HCT116 (cell line): ENCODE results near the gene INO80. TPM values are rescaled to one million over a fixed set of nuclear protein-coding genes. Genes with fewer than 3 reads are reported as not detected.

Source experiments
- ATAC-seq: fragments of 200-7000 bp; cut with Tn5 transposase; 2 replicates; pipeline ENCODE4 v1.9.1; 2020; ENCODE audit warnings: mild to moderate bottlenecking, moderate library complexity
- BruUV-seq: library from RNA; stranded (reverse); fragments of 400-500 nt; replicated peaks from 2 replicates; lab custom pipeline; 2021; lab: Mats Ljungman, UMichigan
- CTCF ChIA-PET: fragments of 300-600 bp; sonication (Branson Sonifier 250); formaldehyde crosslinking; loops from one replicate; lab custom pipeline; 2021; ENCODE audit warnings: antibody characterized with exemption; lab: Charles Lee
- POLR2A ChIA-PET: fragments of 300-600, 350-600 bp; sonication (Branson Sonifier 250); formaldehyde crosslinking; loops from one replicate; lab custom pipeline; 2021; ENCODE audit warnings: antibody characterized with exemption; lab: Charles Lee
- RAD21 ChIA-PET, 2 experiments: fragments of 300-600 bp; sonication (Branson Sonifier 250); formaldehyde crosslinking; loops; one replicate each; lab custom pipeline; 2023; ENCODE audit warnings: low total read pairs in 2 of 2; ENCODE audit not compliant: uncharacterized antibody in 2 of 2, unreplicated experiment in 2 of 2, low non-redundant PET in 1 of 2; lab: Charles Lee
- DNase-seq: peaks from one replicate; pipeline ENCODE4 v3.0.0-alpha.2; 2010; ENCODE audit warnings: low read depth, low spot score
- H2AFZ ChIP-seq: fragments of 200-600 bp; shearing (Covaris generic), sonication (generic); 2 replicates; pipeline ENCODE4 v1.6.1; 2017; ENCODE audit warnings: low read depth, mixed run types, mixed read lengths, antibody characterized with exemption, low read length; ENCODE audit not compliant: poor library complexity, severe bottlenecking
- H3K27ac ChIP-seq: 2 replicates; pipeline ENCODE4 v1.5.1; 2012; ENCODE audit warnings: low read depth, low read length
- H3K27me3 ChIP-seq: fragments of 200-600 bp; sonication (generic); 2 replicates; pipeline ENCODE4 v1.6.1; 2016; ENCODE audit warnings: mixed run types, low read length, mixed read lengths; ENCODE audit not compliant: insufficient read depth
- H3K36me3 ChIP-seq, 2 experiments: fragments of 200-500 bp in 1 of 2; fragments of 200-600 bp in 1 of 2; sonication (Bioruptor generic) in 1 of 2; sonication (generic) in 1 of 2; 2 replicates each; pipeline versions ENCODE4 v1.5.1 to v1.6.1; 2014 to 2016; ENCODE audit warnings: low read length in 2 of 2, inconsistent platforms in 1 of 2, mixed read lengths in 1 of 2, mixed run types in 1 of 2; ENCODE audit not compliant: insufficient read depth in 2 of 2, control insufficient read depth in 1 of 2
- H3K4me1 ChIP-seq, 2 experiments: fragments of 200-600 bp in 1 of 2; sonication (generic) in 1 of 2; 2 replicates each; pipeline versions ENCODE4 v1.5.1 to v1.6.1; 2012 to 2017; ENCODE audit warnings: low read length in 2 of 2, inconsistent platforms in 1 of 2, mild to moderate bottlenecking in 1 of 2, mixed read lengths in 1 of 2, mixed run types in 1 of 2, moderate library complexity in 1 of 2; ENCODE audit not compliant: insufficient read depth in 2 of 2, control insufficient read depth in 1 of 2
- H3K4me2 ChIP-seq: fragments of 200-600 bp; sonication (generic); 2 replicates; pipeline ENCODE4 v1.6.1; 2017; ENCODE audit warnings: mixed run types, low read length, mixed read lengths
- H3K4me3 ChIP-seq, 2 experiments: fragments of 200-600 bp in 1 of 2; sonication (generic) in 1 of 2; replicated peaks in 1 of 2; 2 replicates each; pipeline ENCODE4 v1.5.1; 2011 to 2016; ENCODE audit warnings: low read length in 2 of 2, control low read depth in 1 of 2, low read depth in 1 of 2, mild to moderate bottlenecking in 1 of 2, mixed read lengths in 1 of 2, mixed run types in 1 of 2
- H3K79me2 ChIP-seq: fragments of 200-600 bp; sonication (generic); 2 replicates; pipeline ENCODE4 v1.6.1; 2017; ENCODE audit warnings: mild to moderate bottlenecking, mixed run types, low read length, moderate library complexity, mixed read lengths; ENCODE audit not compliant: insufficient read depth
- H3K9ac ChIP-seq: fragments of 200-600 bp; sonication (generic); 2 replicates; pipeline ENCODE4 v1.6.1; 2016; ENCODE audit warnings: low read length, mixed read lengths
- H3K9me2 ChIP-seq: fragments of 200-600 bp; sonication (generic), shearing (Covaris generic); 2 replicates; pipeline ENCODE4 v1.6.1; 2017; ENCODE audit warnings: mixed run types, mild to moderate bottlenecking, moderate library complexity; ENCODE audit not compliant: insufficient read depth
- H3K9me3 ChIP-seq, 2 experiments: fragments of 200-500 bp in 1 of 2; fragments of 200-600 bp in 1 of 2; sonication (Bioruptor generic) in 1 of 2; sonication (generic) in 1 of 2; 2 replicates each; pipeline ENCODE4 v1.6.1; 2014 to 2017; ENCODE audit warnings: low read length in 2 of 2, mixed read lengths in 2 of 2, inconsistent platforms in 1 of 2, low read depth in 1 of 2, mild to moderate bottlenecking in 1 of 2, mixed run types in 1 of 2, moderate library complexity in 1 of 2; ENCODE audit not compliant: control insufficient read depth in 1 of 2, insufficient read depth in 1 of 2
- H4K20me1 ChIP-seq: fragments of 200-600 bp; sonication (generic), shearing (Covaris generic); 2 replicates; pipeline ENCODE4 v1.6.1; 2017; ENCODE audit warnings: mixed run types, mild to moderate bottlenecking, moderate library complexity; ENCODE audit not compliant: insufficient read depth
- CBX3 ChIP-seq: IDR thresholded peaks from 2 replicates; pipeline ENCODE4 v1.6.1; 2012; ENCODE audit warnings: low read depth
- CEBPB ChIP-seq: IDR thresholded peaks from 2 replicates; pipeline ENCODE4 v1.6.1; 2012; ENCODE audit warnings: low read depth
- EGR1 ChIP-seq: IDR thresholded peaks from 2 replicates; pipeline ENCODE4 v1.6.1; 2012; ENCODE audit warnings: low read depth
- ELF1 ChIP-seq: IDR thresholded peaks from 2 replicates; pipeline ENCODE4 v1.6.1; 2012; ENCODE audit warnings: low read depth, borderline replicate concordance
- EZH2phosphoT487 ChIP-seq: fragments of 200-600 bp; IDR thresholded peaks from 2 replicates; pipeline ENCODE4 v1.6.1; 2018; ENCODE audit warnings: antibody characterized with exemption, borderline replicate concordance
- JUND ChIP-seq: IDR thresholded peaks from 2 replicates; pipeline ENCODE4 v1.6.1; 2012
- POLR2A ChIP-seq: IDR thresholded peaks from 2 replicates; pipeline ENCODE4 v1.7.0; 2011; ENCODE audit warnings: borderline replicate concordance; ENCODE audit not compliant: insufficient read depth, insufficient read length; ENCODE audit errors: extremely low read depth
- POLR2AphosphoS5 ChIP-seq: IDR thresholded peaks from 2 replicates; pipeline ENCODE4 v1.6.1; 2011; ENCODE audit warnings: mild to moderate bottlenecking, low read depth, low read length, moderate library complexity
- RAD21 ChIP-seq: IDR thresholded peaks from 2 replicates; pipeline ENCODE4 v1.6.1; 2012; ENCODE audit warnings: low read depth, mild to moderate bottlenecking
- SIN3A ChIP-seq: IDR thresholded peaks from 2 replicates; pipeline ENCODE4 v1.6.1; 2012; ENCODE audit warnings: low read depth
- YY1 ChIP-seq: IDR thresholded peaks from 2 replicates; pipeline ENCODE4 v1.6.1; 2011; ENCODE audit warnings: low read length, low read depth, moderate library complexity, mild to moderate bottlenecking; ENCODE audit not compliant: insufficient replicate concordance; ENCODE audit errors: extremely low read depth
- ZBTB33 ChIP-seq: IDR thresholded peaks from 2 replicates; pipeline ENCODE4 v1.6.1; 2011; ENCODE audit warnings: mild to moderate bottlenecking, low read length, moderate library complexity; ENCODE audit not compliant: insufficient replicate concordance; ENCODE audit errors: extremely low read depth
- ZFX ChIP-seq: fragments of 450-650 bp; IDR thresholded peaks from 2 replicates; pipeline ENCODE4 v1.6.1; 2017
- ZNF274 ChIP-seq: fragments of 200-500 bp; sonication (Bioruptor generic); IDR thresholded peaks from 2 replicates; pipeline ENCODE4 v1.6.1; 2014; ENCODE audit warnings: mild to moderate bottlenecking, low read depth, low read length, inconsistent platforms
- intact Hi-C: fragments of 100-400 bp; cut with micrococcal nuclease; formaldehyde crosslinking; loops from 2 replicates; pipeline ENCODE4 v1.10.0; 2022
- total RNA-seq: library from RNA; stranded (reverse); gene quantifications from one replicate; pipeline ENCODE4 v1.2.1, GENCODE V29; 2021; ENCODE audit not compliant: unreplicated experiment
- TF ChIP-seq, protein P1 (sequence below): IDR thresholded peaks from 2 replicates; pipeline ENCODE4 v1.6.1; 2012
- TF ChIP-seq, protein P2 (sequence below): IDR thresholded peaks from 2 replicates; pipeline ENCODE4 v1.6.1; 2012; ENCODE audit warnings: low read depth
- TF ChIP-seq, protein P3 (sequence below), 3 experiments: fragments of 200-600 bp in 1 of 3; sonication (generic) in 1 of 3; IDR thresholded peaks in 2 of 3; conservative IDR thresholded peaks in 1 of 3; 2 replicates each; pipeline ENCODE4 v1.5.1; 2012 to 2017; ENCODE audit warnings: low read depth in 2 of 3, low read length in 2 of 3, antibody characterized with exemption in 1 of 3, borderline replicate concordance in 1 of 3, control low read depth in 1 of 3, mild to moderate bottlenecking in 1 of 3, mixed read lengths in 1 of 3, mixed run types in 1 of 3, moderate library complexity in 1 of 3; ENCODE audit not compliant: insufficient read depth in 1 of 3

The INO80 gene
- total RNA-seq, 1 experiment from 2014 or later: 28.2 TPM

- no peaks in the 10 kb centered on the region for H4K20me1 ChIP-seq
- no peaks in the 10 kb centered on the region for H3K27me3 ChIP-seq
- no peak for ATAC-seq
- no peaks in the 10 kb centered on the region for H3K79me2 ChIP-seq
- TF ChIP-seq RAD21 (no peak), ZBTB33 (no peak), JUND (no peak), ZFX (no peak), YY1 (no peak), ZNF274 (no peak), SIN3A (no peak), POLR2AphosphoS5 (no peak), EGR1 (no peak), CBX3 (no peak), EZH2phosphoT487 (no peak), POLR2A (no peak), ELF1 (no peak), CEBPB (no peak)
- TF ChIP-seq, protein P1, sequence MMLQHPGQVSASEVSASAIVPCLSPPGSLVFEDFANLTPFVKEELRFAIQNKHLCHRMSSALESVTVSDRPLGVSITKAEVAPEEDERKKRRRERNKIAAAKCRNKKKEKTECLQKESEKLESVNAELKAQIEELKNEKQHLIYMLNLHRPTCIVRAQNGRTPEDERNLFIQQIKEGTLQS: no peak
- TF ChIP-seq, protein P2, sequence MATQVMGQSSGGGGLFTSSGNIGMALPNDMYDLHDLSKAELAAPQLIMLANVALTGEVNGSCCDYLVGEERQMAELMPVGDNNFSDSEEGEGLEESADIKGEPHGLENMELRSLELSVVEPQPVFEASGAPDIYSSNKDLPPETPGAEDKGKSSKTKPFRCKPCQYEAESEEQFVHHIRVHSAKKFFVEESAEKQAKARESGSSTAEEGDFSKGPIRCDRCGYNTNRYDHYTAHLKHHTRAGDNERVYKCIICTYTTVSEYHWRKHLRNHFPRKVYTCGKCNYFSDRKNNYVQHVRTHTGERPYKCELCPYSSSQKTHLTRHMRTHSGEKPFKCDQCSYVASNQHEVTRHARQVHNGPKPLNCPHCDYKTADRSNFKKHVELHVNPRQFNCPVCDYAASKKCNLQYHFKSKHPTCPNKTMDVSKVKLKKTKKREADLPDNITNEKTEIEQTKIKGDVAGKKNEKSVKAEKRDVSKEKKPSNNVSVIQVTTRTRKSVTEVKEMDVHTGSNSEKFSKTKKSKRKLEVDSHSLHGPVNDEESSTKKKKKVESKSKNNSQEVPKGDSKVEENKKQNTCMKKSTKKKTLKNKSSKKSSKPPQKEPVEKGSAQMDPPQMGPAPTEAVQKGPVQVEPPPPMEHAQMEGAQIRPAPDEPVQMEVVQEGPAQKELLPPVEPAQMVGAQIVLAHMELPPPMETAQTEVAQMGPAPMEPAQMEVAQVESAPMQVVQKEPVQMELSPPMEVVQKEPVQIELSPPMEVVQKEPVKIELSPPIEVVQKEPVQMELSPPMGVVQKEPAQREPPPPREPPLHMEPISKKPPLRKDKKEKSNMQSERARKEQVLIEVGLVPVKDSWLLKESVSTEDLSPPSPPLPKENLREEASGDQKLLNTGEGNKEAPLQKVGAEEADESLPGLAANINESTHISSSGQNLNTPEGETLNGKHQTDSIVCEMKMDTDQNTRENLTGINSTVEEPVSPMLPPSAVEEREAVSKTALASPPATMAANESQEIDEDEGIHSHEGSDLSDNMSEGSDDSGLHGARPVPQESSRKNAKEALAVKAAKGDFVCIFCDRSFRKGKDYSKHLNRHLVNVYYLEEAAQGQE: no peak
- TF ChIP-seq, protein P3, sequence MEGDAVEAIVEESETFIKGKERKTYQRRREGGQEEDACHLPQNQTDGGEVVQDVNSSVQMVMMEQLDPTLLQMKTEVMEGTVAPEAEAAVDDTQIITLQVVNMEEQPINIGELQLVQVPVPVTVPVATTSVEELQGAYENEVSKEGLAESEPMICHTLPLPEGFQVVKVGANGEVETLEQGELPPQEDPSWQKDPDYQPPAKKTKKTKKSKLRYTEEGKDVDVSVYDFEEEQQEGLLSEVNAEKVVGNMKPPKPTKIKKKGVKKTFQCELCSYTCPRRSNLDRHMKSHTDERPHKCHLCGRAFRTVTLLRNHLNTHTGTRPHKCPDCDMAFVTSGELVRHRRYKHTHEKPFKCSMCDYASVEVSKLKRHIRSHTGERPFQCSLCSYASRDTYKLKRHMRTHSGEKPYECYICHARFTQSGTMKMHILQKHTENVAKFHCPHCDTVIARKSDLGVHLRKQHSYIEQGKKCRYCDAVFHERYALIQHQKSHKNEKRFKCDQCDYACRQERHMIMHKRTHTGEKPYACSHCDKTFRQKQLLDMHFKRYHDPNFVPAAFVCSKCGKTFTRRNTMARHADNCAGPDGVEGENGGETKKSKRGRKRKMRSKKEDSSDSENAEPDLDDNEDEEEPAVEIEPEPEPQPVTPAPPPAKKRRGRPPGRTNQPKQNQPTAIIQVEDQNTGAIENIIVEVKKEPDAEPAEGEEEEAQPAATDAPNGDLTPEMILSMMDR (IDR thresholded peaks at IDR 0.05 in 2 of 3, conservative IDR thresholded peaks at IDR 0.05 in 1 of 3; ENCODE audit: borderline replicate concordance in 1 of 3, insufficient read depth in 1 of 3, low read depth in 2 of 3, low read length in 2 of 3): no peak
- TF ChIP-seq, all 23 proteins: peak for 0
- no peaks in the 10 kb centered on the region for H3K9me2 ChIP-seq
- H3K36me3 ChIP-seq: no peaks in the 10 kb centered on the region
- ChIA-PET POLR2A (interaction anchor here (0.7 kb wide), 1 partner anchor 115 kb away, joined by 4 read pairs; no protein-coding TSS in a partner anchor), RAD21 (no interaction called here), CTCF (no interaction called here)
- DNase-seq: no peak
- no peak overlapping the region for H3K4me3 ChIP-seq
- intact Hi-C loops: no loop called here
- peaks cover 9 to 31% of the 10 kb centered on the region in 2 experiments; a peak in 3 of 4 replicates for H3K4me1 ChIP-seq
- peak overlapping the region; percentile 61 for H2AFZ ChIP-seq
- H3K27ac ChIP-seq: no peak overlapping the region
- no TSS peak for BruUV-seq
- no peak overlapping the region for H3K9ac ChIP-seq
- no peaks in the 10 kb centered on the region for H3K9me3 ChIP-seq
- peak overlapping the region; percentile 42 for H3K4me2 ChIP-seq
These were observed 23.5 kb upstream of the INO80 start for GRCh38 chr15:41139619-41140018.
